ENCODE results near the gene PTPN21.

Gene PTPN21

GRCh38 chr14:88554457-88555286 lies at the start of gene PTPN21:
Gene PTPN21 (minus strand): TSS chr14:88555007. CDS start chr14:88550417, 4,590 bp downstream.
- DNase-seq (ENCODE audit: low spot score): no peak

GRCh38 chr14:88604212-88604611 lies 49.4 kb upstream of the PTPN21 start:
- no peak for DNase-seq (ENCODE audit: low spot score)

GRCh38 chr14:88599761-88600439 lies 45.1 kb upstream of the PTPN21 start:
- no peak for DNase-seq (ENCODE audit: low spot score)

GRCh38 chr14:88599326-88599725 lies 44.5 kb upstream of the PTPN21 start:
- DNase-seq (ENCODE audit: low spot score): no peak

- DNase-seq (ENCODE audit: low spot score): no peak
Measured at GRCh38 chr14:88598097-88598675, 43.4 kb upstream of the PTPN21 start.

- DNase-seq (ENCODE audit: low spot score): no peak
Measured at GRCh38 chr14:88597601-88598000, 42.8 kb upstream of the PTPN21 start.

- DNase-seq (ENCODE audit: low spot score): no peak
Measured at GRCh38 chr14:88597038-88597437, 42.2 kb upstream of the PTPN21 start.

- no peak for DNase-seq (ENCODE audit: low spot score)
Measured at GRCh38 chr14:88592031-88592430, 37.2 kb upstream of the PTPN21 start.

GRCh38 chr14:88590173-88590572 lies 35.4 kb upstream of the PTPN21 start:
- DNase-seq (ENCODE audit: low spot score): no peak

GRCh38 chr14:88588081-88588480 lies 33.3 kb upstream of the PTPN21 start:
- DNase-seq (ENCODE audit: low spot score): no peak

GRCh38 chr14:88584451-88584850 lies 29.6 kb upstream of the PTPN21 start:
- DNase-seq (ENCODE audit: low spot score): no peak

GRCh38 chr14:88576222-88576621 lies 21.4 kb upstream of the PTPN21 start:
- no peak for DNase-seq (ENCODE audit: low spot score)

GRCh38 chr14:88572117-88572516 lies 17.3 kb upstream of the PTPN21 start:
- no peak for DNase-seq (ENCODE audit: low spot score)

- DNase-seq (ENCODE audit: low spot score): no peak
Measured at GRCh38 chr14:88568196-88568595, 13.4 kb upstream of the PTPN21 start.

- DNase-seq (ENCODE audit: low spot score): no peak
Measured at GRCh38 chr14:88565427-88565826, 10.6 kb upstream of the PTPN21 start.

GRCh38 chr14:88563845-88564244 lies 9.0 kb upstream of the PTPN21 start:
- no peak for DNase-seq (ENCODE audit: low spot score)

GRCh38 chr14:88562831-88563686 lies 8.3 kb upstream of the PTPN21 start, which contains the start of gene ZC3H14:
Gene ZC3H14 (plus strand): TSS chr14:88563037. CDS start chr14:88563134, 97 bp downstream.
- peak; percentile 87 for DNase-seq (ENCODE audit: low spot score)

- DNase-seq (ENCODE audit: low spot score): no peak
Measured at GRCh38 chr14:88562532-88562830, 7.7 kb upstream of the PTPN21 start.

- no peak for DNase-seq (ENCODE audit: low spot score)
Measured at GRCh38 chr14:88559852-88560251, 5.0 kb upstream of the PTPN21 start.

- no peak for DNase-seq (ENCODE audit: low spot score)
Measured at GRCh38 chr14:88556581-88556980, 1.8 kb upstream of the PTPN21 start.

GRCh38 chr14:88553886-88554456 lies 836 bp downstream of the PTPN21 start:
- no peak for DNase-seq (ENCODE audit: low spot score)

- DNase-seq (ENCODE audit: low spot score): no peak
Measured at GRCh38 chr14:88552876-88553275, 1.9 kb downstream of the PTPN21 start.

All from CD4-positive, alpha-beta T cell treated with Interleukin-2 at 100 ng/mL for 4 hours (primary cell).